ENCODE measurements around the gene DNAH6. TPM values are rescaled to one million over a fixed set of nuclear protein-coding genes. Genes with fewer than 3 reads are reported as not detected.

Gene DNAH6
- total and polyA plus RNA-seq, 2 of the 13 experiments (the other 11 are each of a cell fraction or from before 2014, with no cell fraction given): 0.01 TPM; not detected in 1

DNA sequence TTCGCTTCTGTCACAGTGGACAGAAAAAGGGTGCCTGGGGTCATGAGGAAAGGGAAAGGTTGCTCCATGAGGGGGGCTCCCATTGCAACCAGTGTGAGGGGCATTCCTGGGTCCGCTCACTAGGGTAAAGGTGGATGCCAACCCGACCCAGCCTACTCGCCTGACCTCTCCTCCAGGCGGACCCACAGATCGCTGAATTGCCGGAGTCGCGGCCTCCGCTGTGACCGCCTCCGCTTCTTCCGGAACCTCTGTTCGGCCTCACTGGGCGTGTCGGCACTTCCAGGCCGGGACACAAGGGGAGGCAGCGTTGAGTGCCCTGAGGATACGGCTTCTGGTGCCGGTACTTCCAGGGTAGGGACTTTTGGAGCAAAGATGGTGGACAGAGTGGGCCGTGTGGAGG lies 307.5 kb downstream of the DNAH6 start:
- no peaks in the 10 kb centered on the region for H4K20me1 ChIP-seq (ENCODE audit: insufficient read depth, low read length)
- in situ Hi-C loops (cut with HindIII; ENCODE audit: extremely low pct_ligation_motif_present, low pct_unique_long_range_greater_than_20kb) (no loop called here), intact Hi-C loops (cut with micrococcal nuclease; ENCODE audit: unreplicated experiment) (no loop called here)
- CTCF ChIA-PET (ENCODE audit: low intra/inter-chr PET ratio, low total read pairs): no interaction called here
- BruUV-seq (replicated peaks): no TSS peak
- ATAC-seq (no peak), FAIRE-seq (no peak), DNase-seq (ENCODE audit: low spot score) (no peak)
- no peaks in the 10 kb centered on the region for H3K79me2 ChIP-seq (ENCODE audit: insufficient read depth, low read length)
- no peaks in the 10 kb centered on the region for H3K36me3 ChIP-seq (replicated peaks in 1 of 2; ENCODE audit: control insufficient read depth in 1 of 2, insufficient read depth in 2 of 2, low read length in 2 of 2)
- peaks cover 2 to 18% of the 10 kb centered on the region in 2 experiments; a peak in 2 of 5 replicates for H3K27me3 ChIP-seq (ENCODE audit: control insufficient read depth in 1 of 2, insufficient read depth in 2 of 2, low read length in 2 of 2)
- no peak overlapping the region for H3K27ac ChIP-seq (ENCODE audit: extremely low read length, insufficient read depth, low read length)
- WGBS (ENCODE audit: low lambda C conversion rate): 65% methylated on average over 21 of the region's 21 CpGs
- TF ChIP-seq SATB2 (CRISPR knock-in tag; IDR thresholded peaks at IDR 0.05): no peak
- no peak overlapping the region for H3K4me3 ChIP-seq (replicated peaks in 1 of 3; ENCODE audit: insufficient read depth in 1 of 3, low read depth in 2 of 3, low read length in 3 of 3)
- POLR2A ChIA-PET: no interaction called here
- no peaks in the 10 kb centered on the region for H3K9me3 ChIP-seq (ENCODE audit: low read length)
- no peak overlapping the region for H3K9ac ChIP-seq (ENCODE audit: insufficient read depth, low read depth, low read length)
- H2AFZ ChIP-seq (ENCODE audit: low read length): no peak overlapping the region
- no peak overlapping the region for H3K4me2 ChIP-seq (ENCODE audit: low read depth, low read length)
- no peaks in the 10 kb centered on the region for H3K4me1 ChIP-seq (ENCODE audit: insufficient read depth, low read length)

DNA sequence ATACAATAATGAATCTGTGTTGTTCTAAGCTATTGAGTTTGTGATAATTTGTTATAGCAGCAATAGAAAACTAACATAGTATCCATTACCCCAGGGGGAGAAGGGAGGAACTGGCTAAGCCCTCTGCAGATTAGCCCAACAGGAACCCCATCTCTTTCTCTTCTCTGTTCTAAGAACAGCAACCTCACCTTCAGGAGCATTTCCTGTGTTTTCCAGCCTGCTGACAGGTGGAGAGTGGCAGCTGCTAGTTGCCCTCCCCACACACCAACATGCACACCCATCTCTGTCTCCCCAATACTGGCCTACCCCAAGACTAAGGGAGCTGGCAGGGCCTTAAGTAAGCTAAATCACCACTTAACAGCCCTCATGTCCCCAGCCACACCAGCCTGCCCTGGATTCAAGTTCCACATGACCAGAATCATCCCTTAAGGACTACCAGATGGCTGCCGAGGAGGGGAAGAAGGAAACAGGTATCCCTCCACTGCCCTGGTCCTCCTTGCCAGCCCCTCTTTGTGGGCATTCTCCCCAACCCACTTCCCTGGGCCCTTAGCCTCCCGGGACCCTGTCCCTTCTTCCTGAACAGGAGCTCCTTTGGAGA lies 311.8 kb downstream of the DNAH6 start:
- ChIA-PET POLR2A (no interaction called here), CTCF (ENCODE audit: low intra/inter-chr PET ratio, low total read pairs) (no interaction called here)
- H3K9ac ChIP-seq (ENCODE audit: insufficient read depth, low read depth, low read length): no peak overlapping the region
- no peaks in the 10 kb centered on the region for H3K4me1 ChIP-seq (ENCODE audit: insufficient read depth, low read length)
- WGBS (ENCODE audit: low lambda C conversion rate): 0% methylated on average over 2 of the region's 2 CpGs
- no peak for ATAC-seq
- H2AFZ ChIP-seq (ENCODE audit: low read length): no peak overlapping the region
- H3K79me2 ChIP-seq (ENCODE audit: insufficient read depth, low read length): no peaks in the 10 kb centered on the region
- BruUV-seq (replicated peaks): no TSS peak
- H4K20me1 ChIP-seq (ENCODE audit: insufficient read depth, low read length): no peaks in the 10 kb centered on the region
- FAIRE-seq: no peak
- H3K27ac ChIP-seq (ENCODE audit: extremely low read length, insufficient read depth, low read length): no peak overlapping the region
- H3K4me2 ChIP-seq (ENCODE audit: low read depth, low read length): no peak overlapping the region
- H3K9me3 ChIP-seq (ENCODE audit: low read length): no peaks in the 10 kb centered on the region
- in situ Hi-C loops (cut with HindIII; ENCODE audit: extremely low pct_ligation_motif_present, low pct_unique_long_range_greater_than_20kb): no loop called here
- no peak overlapping the region for H3K4me3 ChIP-seq (replicated peaks in 1 of 3; ENCODE audit: insufficient read depth in 1 of 3, low read depth in 2 of 3, low read length in 3 of 3)
- H3K27me3 ChIP-seq (ENCODE audit: control insufficient read depth in 1 of 2, insufficient read depth in 2 of 2, low read length in 2 of 2): peaks cover 3 to 14% of the 10 kb centered on the region in 2 experiments; a peak in 3 of 5 replicates
- no peaks in the 10 kb centered on the region for H3K36me3 ChIP-seq (replicated peaks in 1 of 2; ENCODE audit: control insufficient read depth in 1 of 2, insufficient read depth in 2 of 2, low read length in 2 of 2)
- intact Hi-C loops (cut with micrococcal nuclease; ENCODE audit: unreplicated experiment): no loop called here
- DNase-seq (ENCODE audit: low spot score): no peak
- TF ChIP-seq, protein P1, sequence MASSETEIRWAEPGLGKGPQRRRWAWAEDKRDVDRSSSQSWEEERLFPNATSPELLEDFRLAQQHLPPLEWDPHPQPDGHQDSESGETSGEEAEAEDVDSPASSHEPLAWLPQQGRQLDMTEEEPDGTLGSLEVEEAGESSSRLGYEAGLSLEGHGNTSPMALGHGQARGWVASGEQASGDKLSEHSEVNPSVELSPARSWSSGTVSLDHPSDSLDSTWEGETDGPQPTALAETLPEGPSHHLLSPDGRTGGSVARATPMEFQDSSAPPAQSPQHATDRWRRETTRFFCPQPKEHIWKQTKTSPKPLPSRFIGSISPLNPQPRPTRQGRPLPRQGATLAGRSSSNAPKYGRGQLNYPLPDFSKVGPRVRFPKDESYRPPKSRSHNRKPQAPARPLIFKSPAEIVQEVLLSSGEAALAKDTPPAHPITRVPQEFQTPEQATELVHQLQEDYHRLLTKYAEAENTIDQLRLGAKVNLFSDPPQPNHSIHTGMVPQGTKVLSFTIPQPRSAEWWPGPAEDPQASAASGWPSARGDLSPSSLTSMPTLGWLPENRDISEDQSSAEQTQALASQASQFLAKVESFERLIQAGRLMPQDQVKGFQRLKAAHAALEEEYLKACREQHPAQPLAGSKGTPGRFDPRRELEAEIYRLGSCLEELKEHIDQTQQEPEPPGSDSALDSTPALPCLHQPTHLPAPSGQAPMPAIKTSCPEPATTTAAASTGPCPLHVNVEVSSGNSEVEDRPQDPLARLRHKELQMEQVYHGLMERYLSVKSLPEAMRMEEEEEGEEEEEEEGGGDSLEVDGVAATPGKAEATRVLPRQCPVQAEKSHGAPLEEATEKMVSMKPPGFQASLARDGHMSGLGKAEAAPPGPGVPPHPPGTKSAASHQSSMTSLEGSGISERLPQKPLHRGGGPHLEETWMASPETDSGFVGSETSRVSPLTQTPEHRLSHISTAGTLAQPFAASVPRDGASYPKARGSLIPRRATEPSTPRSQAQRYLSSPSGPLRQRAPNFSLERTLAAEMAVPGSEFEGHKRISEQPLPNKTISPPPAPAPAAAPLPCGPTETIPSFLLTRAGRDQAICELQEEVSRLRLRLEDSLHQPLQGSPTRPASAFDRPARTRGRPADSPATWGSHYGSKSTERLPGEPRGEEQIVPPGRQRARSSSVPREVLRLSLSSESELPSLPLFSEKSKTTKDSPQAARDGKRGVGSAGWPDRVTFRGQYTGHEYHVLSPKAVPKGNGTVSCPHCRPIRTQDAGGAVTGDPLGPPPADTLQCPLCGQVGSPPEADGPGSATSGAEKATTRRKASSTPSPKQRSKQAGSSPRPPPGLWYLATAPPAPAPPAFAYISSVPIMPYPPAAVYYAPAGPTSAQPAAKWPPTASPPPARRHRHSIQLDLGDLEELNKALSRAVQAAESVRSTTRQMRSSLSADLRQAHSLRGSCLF (CRISPR knock-in tag; IDR thresholded peaks at IDR 0.05; ENCODE audit: borderline replicate concordance): no peak
- TF ChIP-seq NPAS2 (CRISPR knock-in tag; IDR thresholded peaks at IDR 0.05; ENCODE audit: borderline replicate concordance) (no peak), ZEB1 (IDR thresholded peaks at IDR 0.05; ENCODE audit: insufficient replicate concordance, low read depth) (no peak), HDAC6 (IDR thresholded peaks at IDR 0.05; ENCODE audit: low read depth, low read length) (no peak), ZNF567 (CRISPR knock-in tag; IDR thresholded peaks at IDR 0.05; ENCODE audit: borderline replicate concordance) (no peak), HNRNPH1 (optimal IDR thresholded peaks at IDR 0.05; ENCODE audit: low read depth, low read length) (no peak), AHR (CRISPR knock-in tag; IDR thresholded peaks at IDR 0.05) (no peak), IKZF4 (CRISPR knock-in tag; IDR thresholded peaks at IDR 0.05; ENCODE audit: borderline replicate concordance, low read depth, not compliant biosample characterization) (no peak), ZNF768 (CRISPR knock-in tag; IDR thresholded peaks at IDR 0.05) (no peak), CENPX (CRISPR knock-in tag; IDR thresholded peaks at IDR 0.05) (no peak), BRCA1 (CRISPR knock-in tag; IDR thresholded peaks at IDR 0.05) (no peak)
- TF ChIP-seq, protein P2, sequence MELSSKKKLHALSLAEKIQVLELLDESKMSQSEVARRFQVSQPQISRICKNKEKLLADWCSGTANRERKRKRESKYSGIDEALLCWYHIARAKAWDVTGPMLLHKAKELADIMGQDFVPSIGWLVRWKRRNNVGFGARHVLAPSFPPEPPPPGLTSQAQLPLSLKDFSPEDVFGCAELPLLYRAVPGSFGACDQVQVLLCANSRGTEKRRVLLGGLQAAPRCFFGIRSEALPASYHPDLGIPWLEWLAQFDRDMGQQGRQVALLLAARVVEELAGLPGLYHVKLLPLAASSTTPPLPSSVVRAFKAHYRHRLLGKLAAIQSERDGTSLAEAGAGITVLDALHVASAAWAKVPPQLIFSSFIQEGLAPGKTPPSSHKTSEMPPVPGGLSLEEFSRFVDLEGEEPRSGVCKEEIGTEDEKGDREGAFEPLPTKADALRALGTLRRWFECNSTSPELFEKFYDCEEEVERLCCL (CRISPR knock-in tag; IDR thresholded peaks at IDR 0.05; ENCODE audit: borderline replicate concordance): no peak
